ENCODE results near the gene DBET.
"Not testable (repeated sequence)": the region's sequence is repeated elsewhere in the genome, so short reads cannot be mapped to it uniquely, and the experiment has no call there.

GRCh38 chr4:190047627-190048026 lies 16.7 kb upstream of the DBET start:
- not testable (repeated sequence) for TF ChIP-seq CTCF (conservative IDR thresholded peaks at IDR 0.05; ENCODE audit: low read depth, low read length); MXI1 (IDR thresholded peaks at IDR 0.05; ENCODE audit: borderline replicate concordance, low read depth, low read length); RCOR1 (IDR thresholded peaks at IDR 0.05; ENCODE audit: insufficient replicate concordance, low read length); MAZ (IDR thresholded peaks at IDR 0.05; ENCODE audit: borderline replicate concordance, low read depth, low read length); POLR2A (IDR thresholded peaks at IDR 0.05; ENCODE audit: low read depth, low read length); RFX5 (IDR thresholded peaks at IDR 0.05; ENCODE audit: low read depth, low read length); CEBPB (IDR thresholded peaks at IDR 0.05; ENCODE audit: low read depth, low read length); USF2 (IDR thresholded peaks at IDR 0.05; ENCODE audit: low read depth, low read length); NFE2L2 (IDR thresholded peaks at IDR 0.05; ENCODE audit: low read depth, low read length); ELK1 (IDR thresholded peaks at IDR 0.05; ENCODE audit: borderline replicate concordance, low read depth, low read length); BHLHE40 (IDR thresholded peaks at IDR 0.05; ENCODE audit: low read depth, low read length)
